Mesenchymal stem cell (in vitro differentiated cells and primary cell): ENCODE data around the gene MYO1D.

Experiments used
- DNase-seq: peaks from one replicate; pipeline ENCODE4 v3.0.0-alpha.2; 2013
- H2AFZ ChIP-seq: one replicate; pipeline ENCODE4 v1.6.1; 2013; ENCODE audit warnings: low read depth, mild to moderate bottlenecking, control low read depth, inconsistent platforms, low read length, moderate library complexity
- H2AK5ac ChIP-seq: 2 replicates; pipeline ENCODE4 v1.6.1; 2013; ENCODE audit warnings: low read length, moderate library complexity, mild to moderate bottlenecking, inconsistent platforms; ENCODE audit not compliant: severe bottlenecking
- H2BK120ac ChIP-seq: one replicate; pipeline ENCODE4 v1.6.1; 2013; ENCODE audit warnings: low read depth, mild to moderate bottlenecking, inconsistent platforms, low read length, moderate library complexity
- H2BK12ac ChIP-seq, 2 experiments: one replicate each; pipeline ENCODE4 v1.6.1; 2013; ENCODE audit warnings: inconsistent platforms in 2 of 2, low read length in 2 of 2, mild to moderate bottlenecking in 2 of 2, moderate library complexity in 2 of 2, control low read depth in 1 of 2
- H2BK15ac ChIP-seq: one replicate; pipeline ENCODE4 v1.6.1; 2013; ENCODE audit warnings: mild to moderate bottlenecking, low read depth, inconsistent platforms; ENCODE audit not compliant: poor library complexity, severe bottlenecking
- H2BK5ac ChIP-seq: 2 replicates; pipeline ENCODE4 v1.6.1; 2013; ENCODE audit warnings: low read depth, mild to moderate bottlenecking, low read length, control low read depth, inconsistent platforms; ENCODE audit not compliant: poor library complexity, severe bottlenecking
- H3K14ac ChIP-seq, 2 experiments: one replicate each; pipeline ENCODE4 v1.6.1; 2013; ENCODE audit warnings: inconsistent platforms in 2 of 2, low read length in 2 of 2, control low read depth in 1 of 2, mild to moderate bottlenecking in 1 of 2, moderate library complexity in 1 of 2
- H3K18ac ChIP-seq, 2 experiments: one replicate each; pipeline ENCODE4 v1.6.1; 2013; ENCODE audit warnings: inconsistent platforms in 2 of 2, low read length in 2 of 2, control low read depth in 1 of 2, low read depth in 1 of 2, mild to moderate bottlenecking in 1 of 2
- H3K23ac ChIP-seq, 2 experiments: one replicate each; pipeline ENCODE4 v1.6.1; 2013; ENCODE audit warnings: inconsistent platforms in 2 of 2, low read length in 2 of 2, mild to moderate bottlenecking in 2 of 2, moderate library complexity in 2 of 2, control low read depth in 1 of 2
- H3K27ac ChIP-seq: 2 replicates; pipeline ENCODE4 v1.5.1; 2013; ENCODE audit warnings: mild to moderate bottlenecking, moderate library complexity, low read length, control low read depth, inconsistent platforms; ENCODE audit not compliant: poor library complexity, severe bottlenecking
- H3K27me3 ChIP-seq, 2 experiments: 2 replicates each; pipeline versions ENCODE4 v1.6.1 to v1.7.0; 2013; ENCODE audit warnings: low read length in 2 of 2, mild to moderate bottlenecking in 2 of 2, moderate library complexity in 2 of 2, control low read depth in 1 of 2, inconsistent platforms in 1 of 2; ENCODE audit not compliant: control insufficient read depth in 1 of 2, insufficient read depth in 1 of 2
- H3K36me3 ChIP-seq, 2 experiments: 2 replicates each; pipeline versions ENCODE4 v1.6.1 to v1.7.0; 2013; ENCODE audit warnings: low read length in 2 of 2, control low read depth in 1 of 2, inconsistent platforms in 1 of 2, low read depth in 1 of 2, mild to moderate bottlenecking in 1 of 2; ENCODE audit not compliant: insufficient read depth in 2 of 2, control insufficient read depth in 1 of 2
- H3K4ac ChIP-seq, 2 experiments: one replicate each; pipeline ENCODE4 v1.6.1; 2013; ENCODE audit warnings: inconsistent platforms in 2 of 2, low read length in 2 of 2, mild to moderate bottlenecking in 2 of 2, moderate library complexity in 2 of 2, control low read depth in 1 of 2, low read depth in 1 of 2
- H3K4me1 ChIP-seq: 2 replicates; pipeline ENCODE4 v1.6.1; 2013; ENCODE audit warnings: low read depth, low read length, control low read depth; ENCODE audit not compliant: control insufficient read depth, insufficient read depth
- H3K4me2 ChIP-seq: 2 replicates; pipeline ENCODE4 v1.6.1; 2013; ENCODE audit warnings: low read length, mild to moderate bottlenecking, inconsistent platforms; ENCODE audit not compliant: poor library complexity, severe bottlenecking
- H3K4me3 ChIP-seq, 2 experiments: 2 replicates each; pipeline versions ENCODE4 v1.5.1 to v1.7.0; 2013; ENCODE audit warnings: low read length in 2 of 2, mild to moderate bottlenecking in 2 of 2, control low read depth in 1 of 2, low read depth in 1 of 2; ENCODE audit not compliant: insufficient read depth in 1 of 2
- H3K79me1 ChIP-seq: replicated peaks from 2 replicates; pipeline ENCODE4 v1.6.1; 2013; ENCODE audit warnings: mild to moderate bottlenecking, control low read depth, low read length, inconsistent platforms; ENCODE audit not compliant: poor library complexity, severe bottlenecking
- H3K9ac ChIP-seq: 2 replicates; pipeline ENCODE4 v1.7.0; 2013; ENCODE audit warnings: mild to moderate bottlenecking, low read length, moderate library complexity
- H3K9me3 ChIP-seq: 2 replicates; pipeline ENCODE4 v1.7.0; 2013; ENCODE audit warnings: mild to moderate bottlenecking, low read length; ENCODE audit not compliant: control insufficient read depth
- H4K8ac ChIP-seq: one replicate; pipeline ENCODE4 v1.6.1; 2013; ENCODE audit warnings: inconsistent platforms, mild to moderate bottlenecking, low read length, moderate library complexity
- H4K91ac ChIP-seq: one replicate; pipeline ENCODE4 v1.6.1; 2013; ENCODE audit warnings: mild to moderate bottlenecking, low read length, inconsistent platforms
- WGBS: methylation state at CpG from one replicate; pipeline ENCODE4 v1.1.7; 2013; ENCODE audit warnings: mixed read lengths; 5-methylcytosine and 5-hydroxymethylcytosine counted together

Gene MYO1D

DNA sequence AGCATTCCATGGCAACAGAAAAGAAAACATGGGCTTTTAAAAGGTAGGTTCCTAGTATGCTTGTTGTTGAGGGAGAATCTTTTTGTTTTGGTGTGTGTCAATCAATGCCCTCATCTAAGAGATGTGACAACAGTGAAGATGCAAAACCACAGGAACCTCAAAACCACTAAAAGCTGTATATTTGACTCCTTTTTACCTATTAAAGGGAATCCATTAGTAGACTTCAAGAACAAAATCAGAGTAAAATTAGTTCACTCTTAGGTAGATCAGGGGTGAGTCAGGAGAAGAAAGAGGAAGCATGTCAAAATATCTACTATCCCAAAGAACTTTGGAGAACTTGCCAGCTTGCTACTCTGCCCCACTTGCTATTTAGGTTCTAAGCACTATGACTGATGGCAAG lies 301.1 kb downstream of the MYO1D start:
- Histone ChIP-seq H3K23ac (no peak overlapping the region), H4K91ac (no peak overlapping the region), H3K27me3 (no peaks in the 10 kb centered on the region), H3K4me2 (no peak overlapping the region), H2AK5ac (no peak overlapping the region), H2BK12ac (no peak overlapping the region), H4K8ac (no peak overlapping the region), H2BK15ac (no peak overlapping the region), H3K36me3 (peaks cover 0 to 5% of the 10 kb centered on the region in 2 experiments), H2BK120ac (no peak overlapping the region), H3K4me3 (no peak overlapping the region), H2AFZ (no peak overlapping the region), H3K9me3 (no peaks in the 10 kb centered on the region), H3K4ac (no peak overlapping the region), H3K27ac (no peak overlapping the region), H3K18ac (no peak overlapping the region), H3K79me1 (no peaks in the 10 kb centered on the region), H3K14ac (no peak overlapping the region), H2BK5ac (no peak overlapping the region), H3K4me1 (no peaks in the 10 kb centered on the region), H3K9ac (no peak overlapping the region)
- DNase-seq: no peak

DNA sequence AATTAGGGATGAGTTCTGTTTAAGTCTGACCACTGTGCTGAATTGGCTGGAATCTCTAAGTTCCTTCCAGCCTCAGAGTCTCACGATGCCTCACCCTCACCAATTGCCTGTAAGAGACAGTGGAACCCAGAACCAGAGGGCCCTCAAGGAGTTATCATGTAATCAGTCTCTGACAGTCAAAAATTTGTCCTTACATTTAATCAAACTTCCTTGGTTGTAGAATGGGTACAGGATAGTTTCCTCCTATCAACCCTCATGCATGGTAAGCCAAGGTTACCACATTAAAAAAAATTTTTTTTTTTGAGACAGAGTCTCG lies 306.9 kb downstream of the MYO1D start:
- no peak for DNase-seq
- Histone ChIP-seq H3K36me3 (peaks cover 0 to 31% of the 10 kb centered on the region in 2 experiments), H4K8ac (no peak overlapping the region), H3K27me3 (no peaks in the 10 kb centered on the region), H2BK120ac (no peak overlapping the region), H2BK12ac (no peak overlapping the region), H3K23ac (no peak overlapping the region), H2BK5ac (no peak overlapping the region), H3K27ac (no peak overlapping the region), H2BK15ac (no peak overlapping the region), H3K79me1 (no peaks in the 10 kb centered on the region), H3K4me1 (no peaks in the 10 kb centered on the region), H3K18ac (no peak overlapping the region), H2AK5ac (no peak overlapping the region), H3K9me3 (peaks cover 4% of the 10 kb centered on the region), H3K4me2 (no peak overlapping the region), H3K9ac (no peak overlapping the region), H3K4ac (no peak overlapping the region), H4K91ac (no peak overlapping the region), H3K14ac (no peak overlapping the region), H2AFZ (no peak overlapping the region), H3K4me3 (no peak overlapping the region)
- 88% methylated on average over 2 of the region's 2 CpGs for WGBS

DNA sequence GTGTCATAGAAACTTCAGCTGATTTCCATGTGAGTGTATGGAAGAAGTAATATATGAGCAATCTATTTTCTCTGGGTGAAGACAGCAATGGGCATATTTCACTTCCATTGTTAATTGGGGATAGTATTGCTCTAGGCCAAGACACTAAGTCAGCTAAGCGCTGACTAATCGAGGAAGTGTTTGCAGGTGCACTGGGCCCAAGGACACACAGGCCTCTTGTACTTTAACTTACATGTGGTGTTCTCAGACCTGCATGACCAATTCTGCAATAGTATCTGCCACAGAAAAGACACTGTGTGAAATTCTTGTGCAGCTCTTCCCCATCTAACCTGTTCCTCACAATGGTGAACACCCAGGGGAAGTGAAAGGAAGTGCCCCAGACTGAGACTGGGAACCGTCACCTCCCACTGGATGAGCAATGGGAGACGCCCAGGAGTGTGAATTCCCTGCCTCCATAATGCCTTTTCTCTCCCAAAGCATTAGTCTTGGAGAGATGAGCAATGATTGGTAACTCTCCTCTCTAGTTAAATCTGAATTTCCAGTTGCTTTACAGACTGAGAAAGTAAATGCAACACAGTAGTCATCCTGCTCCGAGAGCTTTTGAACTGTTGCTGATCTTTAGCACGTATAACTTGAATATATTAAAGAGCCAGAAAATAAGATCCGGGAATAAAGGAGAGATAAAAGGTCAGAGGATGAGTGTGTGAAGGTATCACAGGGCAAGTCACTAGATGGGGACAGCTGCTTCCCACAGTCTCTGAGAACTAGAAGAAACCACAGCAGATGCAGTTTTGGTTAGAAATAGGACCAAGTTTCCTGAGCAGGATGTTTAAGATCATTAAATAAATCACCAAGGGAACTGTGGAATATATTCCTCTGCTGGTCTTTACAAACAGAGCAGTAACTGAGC lies 307.5 kb downstream of the MYO1D start:
- no peak overlapping the region for H2BK12ac ChIP-seq
- H3K14ac ChIP-seq: no peak overlapping the region
- no peak overlapping the region for H2AFZ ChIP-seq
- H3K18ac ChIP-seq: no peak overlapping the region
- no peak overlapping the region for H4K91ac ChIP-seq
- H2AK5ac ChIP-seq: no peak overlapping the region
- peaks cover 0 to 32% of the 10 kb centered on the region in 2 experiments for H3K36me3 ChIP-seq
- no peak overlapping the region for H3K4ac ChIP-seq
- no peak overlapping the region for H2BK15ac ChIP-seq
- no peak overlapping the region for H3K23ac ChIP-seq
- no peak overlapping the region for H4K8ac ChIP-seq
- H2BK120ac ChIP-seq: no peak overlapping the region
- no peak overlapping the region for H3K4me2 ChIP-seq
- no peak overlapping the region for H3K4me3 ChIP-seq
- no peak overlapping the region for H3K9ac ChIP-seq
- DNase-seq: peak; percentile 15
- H2BK5ac ChIP-seq: no peak overlapping the region
- H3K9me3 ChIP-seq: peaks cover 4% of the 10 kb centered on the region
- H3K27me3 ChIP-seq: no peaks in the 10 kb centered on the region
- no peaks in the 10 kb centered on the region for H3K79me1 ChIP-seq
- no peak overlapping the region for H3K27ac ChIP-seq
- WGBS: 80% methylated on average over 7 of the region's 7 CpGs
- no peaks in the 10 kb centered on the region for H3K4me1 ChIP-seq

DNA sequence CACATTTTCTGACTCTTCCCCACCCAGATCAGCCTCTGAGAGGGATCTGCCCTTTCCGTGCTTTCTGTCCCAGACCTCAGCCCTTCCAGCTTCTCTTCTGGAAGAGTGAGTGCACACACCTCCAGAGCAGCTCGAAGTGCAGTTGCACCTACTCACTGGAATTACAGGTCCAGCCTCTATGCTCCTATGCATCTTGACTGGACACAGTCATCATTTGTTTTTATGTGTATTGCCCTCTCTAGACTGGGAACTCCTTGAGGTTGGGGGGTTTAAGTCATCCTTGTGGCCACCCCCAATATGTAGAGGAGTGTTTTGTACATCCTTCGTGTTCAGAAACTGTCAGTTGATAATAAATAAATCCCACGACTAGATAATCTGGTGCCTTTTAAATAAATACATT lies 308.2 kb downstream of the MYO1D start:
- Histone ChIP-seq H2BK120ac (no peak overlapping the region), H3K9ac (no peak overlapping the region), H2AK5ac (no peak overlapping the region), H3K9me3 (peaks cover 4% of the 10 kb centered on the region), H3K27me3 (no peaks in the 10 kb centered on the region), H3K36me3 (peaks cover 0 to 34% of the 10 kb centered on the region in 2 experiments), H3K18ac (no peak overlapping the region), H4K91ac (no peak overlapping the region), H3K4me3 (no peak overlapping the region), H2BK15ac (no peak overlapping the region), H3K23ac (no peak overlapping the region), H3K4me1 (no peaks in the 10 kb centered on the region), H3K14ac (no peak overlapping the region), H3K27ac (no peak overlapping the region), H3K4ac (no peak overlapping the region), H2BK5ac (no peak overlapping the region), H4K8ac (no peak overlapping the region), H3K79me1 (no peaks in the 10 kb centered on the region), H2AFZ (no peak overlapping the region), H2BK12ac (no peak overlapping the region), H3K4me2 (no peak overlapping the region)
- no peak for DNase-seq
- WGBS: 62% methylated on average over 2 of the region's 4 CpGs
